Vagina (tissue), 2 donors: ENCODE data around the gene SFMBT2. TPM values are rescaled to one million over a fixed set of nuclear protein-coding genes. Genes with fewer than 3 reads are reported as not detected.
"Not testable (repeated sequence)": the region's sequence is repeated elsewhere in the genome, so short reads cannot be mapped to it uniquely, and the experiment has no call there.

Source experiments
- DNase-seq, 2 donors: peaks; one replicate each; pipeline ENCODE4 v3.0.0-alpha.2; 2017; ENCODE audit errors: extremely low spot score in 2 of 2
- H3K27ac ChIP-seq: fragments of 200-600 bp; sonication (generic); one replicate; pipeline ENCODE4 v1.5.1; 2019
- H3K27me3 ChIP-seq: fragments of 200-600 bp; sonication (generic); one replicate; pipeline ENCODE4 v1.5.1; 2019
- H3K36me3 ChIP-seq, 2 donors: fragments of 200-600 bp; sonication (generic); one replicate each; pipeline ENCODE4 v1.5.1; 2017 to 2019
- H3K4me1 ChIP-seq: fragments of 200-600 bp; sonication (generic); one replicate; pipeline ENCODE4 v1.5.1; 2019
- H3K4me3 ChIP-seq, 2 donors: fragments of 200-600 bp; sonication (generic); 1 replicate in 1 of 2; 2 replicates in 1 of 2; pipeline ENCODE4 v1.5.1; 2016 to 2019
- H3K9me3 ChIP-seq: fragments of 200-600 bp; sonication (generic); one replicate; pipeline ENCODE4 v1.5.1; 2019
- CTCF ChIP-seq, 3 experiments: fragments of 450-650 bp in 2 of 3; fragments of 200-600 bp in 1 of 3; sonication (generic) in 1 of 3; IDR thresholded peaks; one replicate each; pipeline ENCODE4 v1.5.1; 2017 to 2019; ENCODE audit warnings: antibody characterized with exemption in 3 of 3, mild to moderate bottlenecking in 2 of 3, moderate library complexity in 2 of 3
- POLR2A ChIP-seq, 2 donors: fragments of 450-650 bp; IDR thresholded peaks; one replicate each; pipeline ENCODE4 v1.6.1; 2017; ENCODE audit warnings: antibody characterized with exemption in 2 of 2, mild to moderate bottlenecking in 2 of 2, moderate library complexity in 2 of 2
- POLR2AphosphoS5 ChIP-seq, 2 donors: sonication (generic); formaldehyde crosslinking; IDR thresholded peaks; one replicate each; pipeline ENCODE4 v1.9.0; 2017; ENCODE audit warnings: antibody characterized with exemption in 2 of 2, mild to moderate bottlenecking in 2 of 2, low read depth in 1 of 2; ENCODE audit not compliant: insufficient read depth in 1 of 2
- intact Hi-C: fragments of 100-400 bp; cut with DNase I; formaldehyde crosslinking; loops from one replicate; pipeline ENCODE4 v1.15.1; 2023
- total RNA-seq: library from RNA; depleted of rRNA; stranded (reverse); fragments of >200 nt; gene quantifications from one replicate; pipeline ENCODE4 v1.2.3, GENCODE V29; 2016

SFMBT2 gene
- total RNA-seq, 1 donor from 2014 or later, result 12.5 TPM

GRCh38 chr10:7315906-7316305 lies 94.9 kb downstream of the SFMBT2 start:
- H3K9me3 ChIP-seq, result no peaks in the 10 kb centered on the region
- peaks cover 42% of the 10 kb centered on the region for H3K4me1 ChIP-seq
- no peaks in the 10 kb centered on the region for H3K36me3 ChIP-seq
- no peak overlapping the region for H3K27ac ChIP-seq
- TF ChIP-seq POLR2A (IDR thresholded peaks at IDR 0.05) (no peak), CTCF (IDR thresholded peaks at IDR 0.05) (no peak), POLR2AphosphoS5 (IDR thresholded peaks at IDR 0.05; ENCODE audit: insufficient read depth in 1 of 2, low read depth in 1 of 2) (no peak)
- DNase-seq, result no peak
- H3K27me3 ChIP-seq, result no peaks in the 10 kb centered on the region
- intact Hi-C loops, result no loop called here
- H3K4me3 ChIP-seq, result no peak overlapping the region

GRCh38 chr10:7314170-7314569 lies 96.7 kb downstream of the SFMBT2 start:
- TF ChIP-seq POLR2A (IDR thresholded peaks at IDR 0.05) (no peak), POLR2AphosphoS5 (IDR thresholded peaks at IDR 0.05; ENCODE audit: insufficient read depth in 1 of 2, low read depth in 1 of 2) (no peak), CTCF (IDR thresholded peaks at IDR 0.05) (no peak)
- no peaks in the 10 kb centered on the region for H3K27me3 ChIP-seq

GRCh38 chr10:7312488-7312857 lies 98.4 kb downstream of the SFMBT2 start:
- Histone ChIP-seq H3K4me1 (peaks cover 21% of the 10 kb centered on the region), H3K4me3 (no peak overlapping the region), H3K27ac (no peak overlapping the region), H3K9me3 (no peaks in the 10 kb centered on the region), H3K36me3 (no peaks in the 10 kb centered on the region), H3K27me3 (no peaks in the 10 kb centered on the region)
- intact Hi-C loops, result no loop called here
- DNase-seq, result no peak
- TF ChIP-seq POLR2AphosphoS5 (IDR thresholded peaks at IDR 0.05; ENCODE audit: insufficient read depth in 1 of 2, low read depth in 1 of 2) (no peak), POLR2A (IDR thresholded peaks at IDR 0.05) (no peak), CTCF (IDR thresholded peaks at IDR 0.05) (no peak)

More at GRCh38 chr10:7314170-7314569, 96.7 kb downstream of the SFMBT2 start:
- H3K4me3 ChIP-seq, result no peak overlapping the region
- no peak for DNase-seq
- no peaks in the 10 kb centered on the region for H3K36me3 ChIP-seq
- no peak overlapping the region for H3K27ac ChIP-seq
- intact Hi-C loops, result no loop called here
- no peaks in the 10 kb centered on the region for H3K9me3 ChIP-seq
- peaks cover 30% of the 10 kb centered on the region for H3K4me1 ChIP-seq

GRCh38 chr10:7311850-7312487 lies 98.9 kb downstream of the SFMBT2 start:
- intact Hi-C loops, DNase-seq, H3K36me3 ChIP-seq, H3K27ac ChIP-seq, H3K4me3 ChIP-seq, H3K27me3 ChIP-seq, H3K9me3 ChIP-seq: not testable (repeated sequence)
- H3K4me1 ChIP-seq, result peaks cover 21% of the 10 kb centered on the region

- Histone ChIP-seq H3K4me1 (peaks cover 20% of the 10 kb centered on the region), H3K9me3 (no peaks in the 10 kb centered on the region), H3K36me3 (no peaks in the 10 kb centered on the region), H3K27ac (no peak overlapping the region), H3K27me3 (no peaks in the 10 kb centered on the region), H3K4me3 (no peak overlapping the region)
- TF ChIP-seq CTCF (IDR thresholded peaks at IDR 0.05), result no peak
- DNase-seq, result no peak
- intact Hi-C loops, result no loop called here
Measured at GRCh38 chr10:7311218-7311849, 99.5 kb downstream of the SFMBT2 start.
